GM20000 (cell line): ENCODE data around the gene COX18.

Source experiments
- DNase-seq: peaks from one replicate; pipeline ENCODE4 v3.0.0; 2012; ENCODE audit warnings: low spot score
- CTCF ChIP-seq: IDR thresholded peaks from 2 replicates; pipeline ENCODE4 v1.5.1; 2012; ENCODE audit warnings: mild to moderate bottlenecking, control low read depth; ENCODE audit errors: extremely low read depth, missing control alignments

COX18 gene

GRCh38 chr4:73006286-73006990 is 63.1 kb downstream of the COX18 start:
- TF ChIP-seq CTCF, result no peak
- DNase-seq, result peak; percentile 10

- no peak for TF ChIP-seq CTCF
These were observed 64.0 kb downstream of the COX18 start for GRCh38 chr4:73005514-73005913.

More at GRCh38 chr4:73005514-73005913, 64.0 kb downstream of the COX18 start:
- no peak for DNase-seq
